HepG2 (cell line): ENCODE data around the gene CDX2. TPM values are rescaled to one million over a fixed set of nuclear protein-coding genes. Genes with fewer than 3 reads are reported as not detected.
"Not testable (repeated sequence)": the region's sequence is repeated elsewhere in the genome, so short reads cannot be mapped to it uniquely, and the experiment has no call there.

Experiments
- ATAC-seq: fragments of 200-7000 bp; cut with Tn5 transposase; 3 replicates; pipeline ENCODE4 v1.9.1; 2020; ENCODE audit warnings: mild to moderate bottlenecking, moderate library complexity
- BruUV-seq: library from RNA; stranded (reverse); fragments of 400-500 nt; replicated peaks from 2 replicates; lab custom pipeline; 2021; lab: Mats Ljungman, UMichigan
- CTCF ChIA-PET: fragments of 300-600 bp; formaldehyde crosslinking; extraction: SDS; loops from one replicate; lab custom pipeline; 2021; ENCODE audit warnings: low total read pairs, inconsistent platforms, low intra/inter-chr PET ratio; lab: Yijun Ruan, JAX
- POLR2A ChIA-PET: fragments of 350-600 bp; sonication (Branson Sonifier 250); formaldehyde crosslinking; loops from one replicate; lab custom pipeline; 2020; ENCODE audit warnings: antibody characterized with exemption, inconsistent platforms; lab: Yijun Ruan, JAX
- DNase-seq: peaks from one replicate; pipeline ENCODE4 v3.0.0-alpha.2; 2015; ENCODE audit warnings: low spot score
- FAIRE-seq: peaks from 3 replicates; lab custom pipeline; 2011; peaks lifted over from hg19 to GRCh38; lab: Jason Lieb, UNC
- H2AFZ ChIP-seq: one replicate; pipeline ENCODE4 v1.6.1; 2011; ENCODE audit warnings: low read length, inconsistent platforms
- H3K27ac ChIP-seq: fragments of 300-600 bp; 3 replicates; pipeline ENCODE4 v1.8.0; 2011; ENCODE audit warnings: mixed run types, mild to moderate bottlenecking, mixed read lengths, low read length, inconsistent platforms; ENCODE audit not compliant: insufficient read depth; ENCODE audit errors: extremely low read length
- H3K27me3 ChIP-seq, 2 experiments: fragments of 200-600 bp in 1 of 2; 2 replicates in 1 of 2; 3 replicates in 1 of 2; pipeline versions ENCODE4 v1.6.0 to v1.8.0; 2011; ENCODE audit warnings: low read length in 2 of 2, mild to moderate bottlenecking in 2 of 2, moderate library complexity in 2 of 2, inconsistent platforms in 1 of 2; ENCODE audit not compliant: insufficient read depth in 2 of 2, control insufficient read depth in 1 of 2
- H3K36me3 ChIP-seq, 2 experiments: fragments of 200-600 bp in 1 of 2; replicated peaks in 1 of 2; 2 replicates in 1 of 2; 3 replicates in 1 of 2; pipeline versions ENCODE4 v1.5.1 to v1.8.0; 2011; ENCODE audit warnings: low read length in 2 of 2, inconsistent platforms in 1 of 2; ENCODE audit not compliant: insufficient read depth in 2 of 2, control insufficient read depth in 1 of 2
- H3K4me1 ChIP-seq: 2 replicates; pipeline ENCODE4 v1.5.1; 2012; ENCODE audit warnings: low read length, inconsistent platforms; ENCODE audit not compliant: insufficient read depth
- H3K4me2 ChIP-seq: 2 replicates; pipeline ENCODE4 v1.6.0; 2011; ENCODE audit warnings: low read depth, low read length, inconsistent platforms
- H3K4me3 ChIP-seq, 3 experiments: fragments of 200-600 bp in 1 of 3; sonication (generic), shearing (Covaris generic) in 1 of 3; replicated peaks in 1 of 3; 2 replicates each; pipeline ENCODE4 v1.5.1; 2011 to 2016; ENCODE audit warnings: low read length in 3 of 3, inconsistent platforms in 2 of 3, low read depth in 2 of 3, mild to moderate bottlenecking in 2 of 3, control low read depth in 1 of 3, mixed read lengths in 1 of 3; ENCODE audit not compliant: insufficient read depth in 1 of 3
- H3K79me2 ChIP-seq: one replicate; pipeline ENCODE4 v1.6.1; 2011; ENCODE audit warnings: low read length, inconsistent platforms; ENCODE audit not compliant: insufficient read depth
- H3K9ac ChIP-seq: 2 replicates; pipeline ENCODE4 v1.6.0; 2011; ENCODE audit warnings: mild to moderate bottlenecking, low read depth, low read length, inconsistent platforms; ENCODE audit not compliant: insufficient read depth
- H3K9me3 ChIP-seq: 2 replicates; pipeline ENCODE4 v1.5.1; 2012; ENCODE audit warnings: mild to moderate bottlenecking, low read length
- H4K20me1 ChIP-seq: 2 replicates; pipeline ENCODE4 v1.6.0; 2011; ENCODE audit warnings: inconsistent platforms, mild to moderate bottlenecking, low read length, moderate library complexity; ENCODE audit not compliant: insufficient read depth
- CAMTA2 ChIP-seq: sonication (generic); formaldehyde crosslinking; IDR thresholded peaks from 2 replicates; pipeline ENCODE4 v1.4.0; 2020; ENCODE audit warnings: mild to moderate bottlenecking, missing genetic modification reagents, borderline replicate concordance
- KLF13 ChIP-seq: sonication (generic); formaldehyde crosslinking; IDR thresholded peaks from 2 replicates; pipeline ENCODE4 v1.4.0; 2020; ENCODE audit warnings: mild to moderate bottlenecking, missing genetic modification reagents
- ZNF136 ChIP-seq: sonication (generic); formaldehyde crosslinking; IDR thresholded peaks from 2 replicates; pipeline ENCODE4 v1.8.1; 2022; ENCODE audit warnings: low read depth, mild to moderate bottlenecking, moderate library complexity, missing genetic modification reagents
- ZNF260 ChIP-seq: sonication (generic); formaldehyde crosslinking; IDR thresholded peaks from 2 replicates; pipeline ENCODE4 v1.4.0; 2020; ENCODE audit warnings: missing genetic modification reagents, low read depth, mild to moderate bottlenecking, borderline replicate concordance
- ZNF446 ChIP-seq: sonication (generic); formaldehyde crosslinking; IDR thresholded peaks from 2 replicates; pipeline ENCODE4 v1.5.0; 2020; ENCODE audit warnings: mild to moderate bottlenecking, missing genetic modification reagents
- WGBS: methylation state at CpG from one replicate; pipeline ENCODE4 v1.1.6; 2017; ENCODE audit warnings: low lambda C conversion rate; 5-methylcytosine and 5-hydroxymethylcytosine counted together
- in situ Hi-C: cut with HindIII; loops from 2 replicates; pipeline ENCODE4 v1.10.0; 2017; ENCODE audit warnings: low pct_unique_long_range_greater_than_20kb; ENCODE audit not compliant: extremely low pct_ligation_motif_present
- intact Hi-C: fragments of 100-400 bp; cut with micrococcal nuclease; formaldehyde crosslinking; loops from one replicate; pipeline ENCODE4 v1.10.0; 2022; ENCODE audit not compliant: unreplicated experiment
- polyA plus RNA-seq, 8 experiments: library from polyadenylated mRNA; depleted of rRNA in 3 of 8; stranded (reverse) in 7 of 8; unstranded in 1 of 8; fragments of >200 nt; fragmentation: Illumina TruSeq in 4 of 8; extraction: Trizol in 4 of 8; gene quantifications; 2 replicates each; pipeline versions ENCODE4 v1.2.1 to v1.2.3, GENCODE V29; 2011 to 2016; ENCODE audit warnings: low read depth in 4 of 8, missing spikeins in 1 of 8, mixed read lengths in 1 of 8; ENCODE audit not compliant: insufficient read depth in 1 of 8
- total RNA-seq, 5 experiments: library from RNA; depleted of rRNA; stranded (reverse); fragments of >200 nt; fragmentation: Illumina TruSeq; extraction: Trizol; gene quantifications; 2 replicates each; pipeline ENCODE4 v1.2.3, GENCODE V29; 2016; ENCODE audit warnings: low read depth in 1 of 5
- TF ChIP-seq, protein P1 (sequence below): sonication (generic); formaldehyde crosslinking; IDR thresholded peaks from 2 replicates; pipeline ENCODE4 v1.4.0; 2020; ENCODE audit warnings: missing genetic modification reagents

CDX2 gene
- total and polyA plus RNA-seq, 2 of the 13 experiments (the other 11 are each of a cell fraction or from before 2014, with no cell fraction given) = 0.04 TPM; not detected in 1

DNA sequence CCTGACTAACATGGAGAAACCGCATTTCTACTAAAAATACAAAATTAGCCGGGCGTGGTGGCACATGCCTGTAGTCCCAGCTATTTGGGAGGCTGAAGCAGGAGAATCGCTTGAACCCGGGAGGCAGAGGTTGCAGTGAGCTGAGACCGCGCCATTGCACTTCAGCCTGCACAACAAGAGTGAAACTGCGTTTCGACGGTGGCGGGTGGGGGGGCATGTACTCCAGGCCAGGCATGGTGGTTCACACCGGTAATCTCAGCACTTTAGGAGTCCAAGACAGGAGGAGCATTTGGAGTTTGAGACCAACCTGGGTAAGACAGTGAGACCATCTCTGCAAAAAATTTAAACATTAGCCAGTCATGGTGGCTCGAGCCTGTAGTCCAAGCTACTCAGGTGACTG lies 4.9 kb downstream of the CDX2 start:
- BruUV-seq, H3K27ac ChIP-seq, H3K9me3 ChIP-seq, H4K20me1 ChIP-seq, H2AFZ ChIP-seq, H3K9ac ChIP-seq, CTCF ChIA-PET, H3K79me2 ChIP-seq, ATAC-seq, intact Hi-C loops, H3K36me3 ChIP-seq, H3K4me3 ChIP-seq, FAIRE-seq, DNase-seq, H3K4me2 ChIP-seq: not testable (repeated sequence)
- peaks cover 59% of the 10 kb centered on the region for H3K4me1 ChIP-seq
- H3K27me3 ChIP-seq = peaks cover 16 to 44% of the 10 kb centered on the region in 2 experiments
- WGBS = 91% methylated on average over 5 of the region's 13 CpGs
- POLR2A ChIA-PET = interaction anchor here (1.2 kb wide), 1 partner anchor 22 kb away, joined by 3 read pairs; no protein-coding TSS in a partner anchor
- in situ Hi-C loops = loop anchor here (25.0 kb wide), 1 partner anchor 1002 kb away; no protein-coding TSS in a partner anchor

DNA sequence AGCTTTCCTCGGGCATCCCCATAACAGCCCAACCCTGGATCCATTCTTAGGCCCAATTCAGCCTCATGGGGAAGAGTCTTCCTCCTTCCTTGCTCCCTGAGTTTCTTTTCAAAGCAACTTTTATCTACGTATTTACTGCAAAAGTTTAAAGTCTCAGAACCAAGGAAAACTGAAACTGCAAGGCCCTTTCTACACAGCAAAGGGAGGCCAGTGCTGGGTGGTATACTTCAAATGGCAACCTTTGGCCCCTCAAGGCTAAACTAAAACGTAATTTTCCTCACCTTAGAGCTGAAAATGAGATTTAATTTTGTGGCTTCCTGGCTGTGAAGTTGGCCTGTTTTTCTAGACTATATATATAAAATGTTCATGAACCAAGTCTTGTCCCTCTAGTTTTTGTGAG lies 5.6 kb downstream of the CDX2 start:
- H3K4me2 ChIP-seq = no peak overlapping the region
- H3K4me3 ChIP-seq = no peak overlapping the region
- no peaks in the 10 kb centered on the region for H4K20me1 ChIP-seq
- ChIA-PET CTCF (no interaction called here), POLR2A (no interaction called here)
- in situ Hi-C loops (loop anchor here (25.0 kb wide), 1 partner anchor 1001 kb away; no protein-coding TSS in a partner anchor), intact Hi-C loops (no loop called here)
- DNase-seq (no peak), ATAC-seq (no peak), FAIRE-seq (no peak)
- TF ChIP-seq, protein P1, sequence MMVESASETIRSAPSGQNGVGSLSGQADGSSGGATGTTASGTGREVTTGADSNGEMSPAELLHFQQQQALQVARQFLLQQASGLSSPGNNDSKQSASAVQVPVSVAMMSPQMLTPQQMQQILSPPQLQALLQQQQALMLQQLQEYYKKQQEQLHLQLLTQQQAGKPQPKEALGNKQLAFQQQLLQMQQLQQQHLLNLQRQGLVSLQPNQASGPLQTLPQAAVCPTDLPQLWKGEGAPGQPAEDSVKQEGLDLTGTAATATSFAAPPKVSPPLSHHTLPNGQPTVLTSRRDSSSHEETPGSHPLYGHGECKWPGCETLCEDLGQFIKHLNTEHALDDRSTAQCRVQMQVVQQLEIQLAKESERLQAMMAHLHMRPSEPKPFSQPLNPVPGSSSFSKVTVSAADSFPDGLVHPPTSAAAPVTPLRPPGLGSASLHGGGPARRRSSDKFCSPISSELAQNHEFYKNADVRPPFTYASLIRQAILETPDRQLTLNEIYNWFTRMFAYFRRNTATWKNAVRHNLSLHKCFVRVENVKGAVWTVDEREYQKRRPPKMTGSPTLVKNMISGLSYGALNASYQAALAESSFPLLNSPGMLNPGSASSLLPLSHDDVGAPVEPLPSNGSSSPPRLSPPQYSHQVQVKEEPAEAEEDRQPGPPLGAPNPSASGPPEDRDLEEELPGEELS = no peak
- TF ChIP-seq ZNF260 (CRISPR knock-in tag) (no peak), CAMTA2 (CRISPR knock-in tag) (no peak), ZNF136 (CRISPR knock-in tag) (no peak), ZNF446 (no peak), KLF13 (CRISPR knock-in tag) (no peak)
- BruUV-seq = no TSS peak
- peaks cover 58% of the 10 kb centered on the region for H3K4me1 ChIP-seq
- H3K9ac ChIP-seq = no peak overlapping the region
- H3K27me3 ChIP-seq = peaks cover 13 to 37% of the 10 kb centered on the region in 2 experiments
- no peak overlapping the region for H2AFZ ChIP-seq
- 24% methylated on average over 3 of the region's 3 CpGs for WGBS
- H3K79me2 ChIP-seq = no peaks in the 10 kb centered on the region
- H3K9me3 ChIP-seq = no peaks in the 10 kb centered on the region
- no peak overlapping the region for H3K27ac ChIP-seq
- no peaks in the 10 kb centered on the region for H3K36me3 ChIP-seq
